Colon (tissue), 2 donors: ENCODE data around the gene NUDT5.
"Not testable (repeated sequence)": the region's sequence is repeated elsewhere in the genome, so short reads cannot be mapped to it uniquely, and the experiment has no call there.

Experiments
- FAIRE-seq: peaks from 2 replicates; lab custom pipeline; 2012; peaks lifted over from hg19 to GRCh38; lab: Jason Lieb, UNC
- donor health status: control.
- donor health status: control.

NUDT5 gene

GRCh38 chr10:12202226-12202625 lies 6.5 kb upstream of the NUDT5 start:
- FAIRE-seq: no peak

DNA sequence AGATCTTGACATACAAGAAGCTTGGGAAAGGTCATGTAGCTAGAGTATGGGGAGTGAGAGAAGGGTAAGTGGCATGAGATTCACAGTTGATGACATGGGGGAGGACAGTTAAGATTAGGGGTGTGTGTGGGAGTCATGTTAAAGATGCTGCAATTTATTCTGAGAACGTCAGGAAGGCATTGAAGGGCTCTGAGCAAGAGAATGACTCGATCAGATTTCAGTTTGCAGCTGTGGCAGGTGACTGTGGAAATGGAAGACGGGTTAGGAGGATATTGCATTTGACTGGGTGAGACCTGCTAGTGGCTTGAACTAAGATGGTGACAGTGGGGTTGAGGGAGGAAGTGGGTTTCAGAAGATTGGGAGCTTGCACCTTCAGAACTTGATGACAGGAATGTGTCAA lies 5.9 kb upstream of the NUDT5 start:
- no peak for FAIRE-seq

DNA sequence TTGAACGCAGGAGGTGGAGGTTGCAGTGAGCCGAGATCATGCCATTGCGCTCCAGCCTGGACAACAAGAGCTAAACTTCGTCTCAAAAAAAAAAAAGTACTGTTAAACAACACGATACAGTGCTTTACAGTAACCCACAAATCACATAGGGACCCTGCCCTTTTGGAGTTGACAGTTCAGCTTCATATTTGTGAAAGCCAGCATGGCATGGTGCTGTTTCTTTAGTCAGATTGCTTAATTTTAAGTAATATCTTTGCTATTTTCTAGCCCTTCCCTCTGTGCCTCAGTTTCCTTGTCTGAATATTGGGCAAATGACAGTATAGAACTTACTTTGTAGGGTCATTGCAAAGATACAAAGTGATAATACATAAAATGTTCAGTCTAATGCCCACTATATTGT lies 5.2 kb upstream of the NUDT5 start:
- FAIRE-seq: no peak

DNA sequence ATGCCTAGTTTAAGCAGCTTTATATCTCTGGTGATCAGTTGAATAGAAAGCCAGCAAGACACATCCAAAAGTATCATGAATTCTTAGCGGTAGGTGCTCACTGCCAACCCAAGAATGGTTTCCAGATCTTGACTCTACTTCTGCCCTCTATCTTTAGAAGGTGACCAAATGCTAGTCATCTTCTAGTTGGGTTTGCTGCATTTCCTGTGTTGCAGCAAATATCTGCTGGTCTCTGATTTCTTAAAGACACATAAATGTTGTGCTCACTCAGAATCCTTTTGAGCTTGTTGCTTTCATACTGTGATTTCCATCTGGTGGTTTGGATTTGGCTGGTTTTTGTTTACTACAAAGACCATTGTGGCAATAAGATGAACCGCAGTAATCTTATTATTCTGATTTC lies 2.5 kb upstream of the NUDT5 start:
- FAIRE-seq: no peak

DNA sequence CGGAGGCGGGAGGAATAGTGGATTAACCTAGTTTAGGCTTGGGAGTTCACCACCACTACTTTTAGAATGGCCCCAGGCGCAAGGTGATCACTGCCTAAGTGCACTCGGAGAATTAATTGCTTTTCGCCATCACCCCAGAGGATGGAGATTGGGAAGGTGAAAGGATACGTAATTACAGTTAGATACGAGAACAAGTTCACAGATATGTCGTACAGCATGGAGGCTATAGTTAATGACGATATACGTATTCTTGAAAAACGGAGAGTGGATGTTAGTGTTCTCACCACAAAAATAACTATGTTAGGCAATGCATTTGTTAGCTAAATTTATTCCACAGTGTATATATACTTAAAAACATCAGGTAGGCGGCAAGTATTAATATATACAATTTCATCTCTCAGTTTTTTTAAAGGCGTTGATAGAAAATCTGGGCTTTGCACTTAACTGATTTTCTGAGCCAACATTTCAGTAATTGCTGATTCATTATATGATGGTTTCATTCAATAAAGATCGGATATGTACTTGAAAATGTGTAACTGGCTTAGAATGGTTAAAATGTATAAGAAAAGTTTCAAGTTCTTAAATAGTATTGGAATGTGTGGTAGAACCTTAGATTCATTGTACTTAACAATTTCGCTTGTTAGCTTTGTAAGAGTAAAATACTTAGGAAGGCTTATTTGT lies 980 bp upstream of the NUDT5 start:
- FAIRE-seq: no peak

DNA sequence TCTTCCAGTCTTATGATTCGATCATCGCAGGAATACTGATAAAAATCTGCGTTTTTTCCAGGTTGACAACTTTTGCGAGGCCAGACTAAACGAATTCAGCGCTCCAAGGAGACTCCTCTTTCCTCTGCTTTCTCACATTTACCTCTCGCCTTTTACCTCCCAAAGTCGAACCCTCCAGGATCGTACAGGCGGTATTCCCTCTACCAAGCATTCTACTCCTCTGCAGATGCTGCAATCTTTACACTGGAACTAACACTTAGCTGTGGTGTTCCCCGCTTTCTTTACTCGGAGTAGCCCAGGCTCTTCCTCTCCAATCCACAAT lies 449 bp downstream of the NUDT5 start:
- FAIRE-seq: no peak

DNA sequence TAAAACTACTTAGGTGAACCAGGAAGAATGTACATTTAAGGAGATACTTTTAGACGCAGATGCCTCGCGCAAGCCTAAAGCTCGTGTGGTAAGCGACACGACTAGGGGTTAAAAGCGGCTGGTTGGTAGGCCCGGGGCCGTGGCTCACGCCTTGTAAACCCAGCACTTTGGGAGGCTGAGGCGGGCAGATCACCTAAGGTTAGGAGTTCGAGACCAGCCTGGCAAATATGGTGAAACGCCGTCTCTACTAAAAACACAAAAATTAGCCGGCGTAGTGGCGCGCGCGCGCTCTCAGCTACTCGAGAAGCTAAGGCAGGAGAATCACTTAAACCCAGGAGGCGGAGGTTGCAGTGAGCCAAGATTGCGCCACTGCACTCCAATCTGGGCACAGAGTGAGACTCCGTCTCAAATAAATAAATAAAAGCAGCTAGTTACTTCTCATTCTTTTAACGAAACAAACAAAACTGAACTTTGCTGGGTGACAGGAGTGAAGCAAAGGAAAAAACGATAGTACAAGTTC lies 879 bp downstream of the NUDT5 start:
- FAIRE-seq: no peak

DNA sequence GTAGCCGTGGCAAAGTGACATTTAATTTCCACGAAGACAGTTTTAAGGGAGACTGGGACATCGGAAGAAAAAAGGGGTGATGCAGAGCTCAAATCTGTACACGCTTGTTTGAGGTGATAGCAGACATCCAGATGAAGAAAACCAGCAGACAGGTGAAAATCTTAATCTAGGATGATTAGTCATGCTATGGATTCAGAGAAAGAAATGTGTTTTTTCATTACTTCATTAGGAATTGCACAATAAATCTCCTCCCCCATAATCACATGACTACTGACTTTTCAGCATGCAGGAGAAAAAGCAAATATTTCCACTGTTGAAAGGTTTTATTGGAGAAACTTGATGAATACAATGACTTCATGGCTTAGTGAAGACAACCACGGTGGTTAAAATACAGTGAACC lies 2.5 kb downstream of the NUDT5 start:
- no peak for FAIRE-seq

DNA sequence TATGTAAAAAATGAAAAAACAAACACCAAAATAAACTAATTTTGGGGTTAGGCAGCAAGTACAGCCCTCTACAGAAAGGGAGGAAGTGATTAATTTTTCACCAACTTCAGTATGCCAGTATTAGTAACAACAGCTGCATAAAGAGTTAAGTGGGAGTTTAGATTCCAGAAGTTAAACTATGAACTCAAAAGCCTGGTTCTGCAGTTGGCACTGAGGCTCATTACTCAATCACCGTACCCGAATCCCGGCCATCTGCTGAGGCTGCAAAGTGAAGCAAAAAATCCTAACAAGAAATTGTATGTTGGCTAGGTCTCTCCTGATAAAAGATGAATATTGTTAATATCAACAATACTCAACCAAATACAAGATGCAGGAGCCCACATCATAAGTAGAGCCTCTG lies 4.0 kb downstream of the NUDT5 start:
- FAIRE-seq: no peak

DNA sequence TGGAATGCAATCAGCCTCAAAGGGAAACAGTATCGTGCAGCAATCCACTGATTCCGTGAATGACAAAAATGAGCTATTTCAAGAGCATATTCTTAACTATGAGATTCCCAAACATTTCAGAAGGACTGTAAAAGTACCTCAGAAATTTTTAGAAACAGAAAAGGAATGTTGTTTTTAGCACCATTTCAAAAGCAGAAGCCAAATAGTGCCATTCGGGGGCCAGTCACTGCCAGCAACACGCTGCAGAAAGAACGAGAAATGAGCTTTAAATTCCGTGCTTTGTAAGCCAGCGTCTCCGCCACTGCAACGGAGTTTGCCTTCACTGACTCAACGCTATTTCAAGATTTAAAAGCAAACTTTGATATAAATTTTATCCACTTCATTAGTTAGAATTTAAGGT lies 6.3 kb downstream of the NUDT5 start:
- FAIRE-seq: no peak

- FAIRE-seq: no peak
These were observed 7.0 kb downstream of the NUDT5 start for GRCh38 chr10:12188656-12189055.

GRCh38 chr10:12187321-12187905 lies 8.3 kb downstream of the NUDT5 start:
- no peak for FAIRE-seq

- FAIRE-seq: no peak
These were observed 9.4 kb downstream of the NUDT5 start for GRCh38 chr10:12186323-12186722.

DNA sequence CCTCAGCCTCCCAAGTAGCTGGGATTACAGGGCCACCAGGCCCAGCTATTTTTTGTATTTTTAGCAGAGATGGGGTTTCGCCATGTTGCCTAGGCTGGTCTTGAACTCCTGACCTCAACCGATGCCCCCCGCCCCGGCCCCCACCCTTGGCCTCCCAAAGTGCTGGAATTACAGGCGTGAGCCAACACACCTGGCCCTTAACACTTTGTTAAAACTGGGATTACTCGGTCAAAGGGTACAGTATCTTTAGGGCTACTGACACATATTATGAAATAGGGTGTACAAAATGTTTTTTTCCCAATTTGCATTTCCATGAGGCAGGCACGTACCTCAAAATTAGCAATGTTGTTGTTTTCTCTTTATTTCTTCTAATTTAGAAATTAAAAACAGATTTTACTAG lies 11.5 kb downstream of the NUDT5 start:
- FAIRE-seq: no peak

GRCh38 chr10:12181065-12181775 lies 14.5 kb downstream of the NUDT5 start:
- FAIRE-seq: no peak

GRCh38 chr10:12180221-12180974 lies 15.3 kb downstream of the NUDT5 start:
- no peak for FAIRE-seq

DNA sequence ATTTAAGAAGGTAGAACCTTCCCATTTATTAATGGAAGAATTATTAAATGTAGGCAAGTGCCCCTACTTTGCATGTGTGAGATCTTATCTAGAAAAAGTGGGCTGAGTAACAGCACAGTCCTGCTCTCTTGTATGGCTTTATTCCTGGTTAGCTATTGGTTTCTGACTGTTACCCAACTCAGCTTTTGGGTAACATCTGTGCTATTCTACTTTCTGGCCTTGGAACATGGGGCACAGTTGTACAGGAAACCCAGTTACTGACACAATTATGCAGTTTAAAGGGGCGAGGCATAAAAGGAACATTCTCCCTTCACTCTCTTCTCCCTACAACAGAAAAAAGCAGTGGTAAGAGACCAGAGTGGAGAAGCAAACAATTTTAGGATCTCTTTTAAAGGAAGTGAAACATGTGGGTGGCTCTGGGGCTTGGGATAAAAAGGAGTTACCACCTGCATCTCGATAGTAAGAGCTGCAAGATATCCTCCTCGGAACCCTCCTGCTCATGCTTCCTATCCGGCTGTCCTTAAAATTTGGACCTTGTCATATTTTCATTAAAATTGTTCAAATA lies 16.0 kb downstream of the NUDT5 start:
- no peak for FAIRE-seq

DNA sequence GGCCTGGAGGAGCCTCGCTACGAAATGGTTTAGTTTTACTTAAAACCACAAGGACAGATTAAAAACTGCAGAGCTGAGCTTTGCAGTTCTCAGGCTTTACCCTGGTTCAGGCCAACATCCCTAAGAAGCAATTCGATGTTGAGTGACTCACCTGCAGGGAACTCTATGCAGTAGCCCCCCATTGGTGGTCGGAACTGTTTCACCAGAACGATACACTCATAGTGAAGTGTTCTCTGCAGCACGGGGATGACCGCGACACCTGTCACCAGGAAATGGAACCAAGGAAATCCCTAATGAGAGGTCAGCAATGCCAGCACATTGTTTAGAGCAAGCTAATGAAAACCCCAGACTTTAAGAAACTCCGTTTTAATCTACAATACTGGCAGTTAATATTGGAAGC lies 18.0 kb downstream of the NUDT5 start:
- FAIRE-seq: no peak

GRCh38 chr10:12171512-12171911 lies 24.2 kb downstream of the NUDT5 start:
- not testable (repeated sequence) for FAIRE-seq

GRCh38 chr10:12165999-12166775 lies 29.5 kb downstream of the NUDT5 start:
- FAIRE-seq: no peak

- FAIRE-seq: no peak
These were observed 30.7 kb downstream of the NUDT5 start for GRCh38 chr10:12165036-12165435.

DNA sequence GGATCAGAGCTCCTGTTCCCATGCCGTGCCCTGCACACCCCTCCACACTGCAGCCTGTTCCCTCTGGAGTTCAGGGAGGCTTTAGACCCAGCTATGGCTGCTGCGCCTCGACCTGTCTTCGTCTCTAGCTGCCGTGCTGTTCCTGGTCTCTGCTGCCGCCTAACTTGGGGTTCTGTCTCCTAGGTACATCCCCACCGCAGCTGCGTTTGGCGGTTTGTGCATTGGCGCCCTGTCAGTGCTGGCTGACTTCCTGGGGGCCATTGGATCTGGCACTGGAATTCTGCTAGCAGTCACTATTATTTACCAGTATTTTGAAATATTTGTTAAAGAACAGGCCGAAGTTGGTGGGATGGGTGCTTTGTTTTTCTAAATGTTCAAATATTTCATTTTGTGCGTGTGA lies 31.6 kb downstream of the NUDT5 start:
- FAIRE-seq: no peak
